K562 (cell line): ENCODE data around the gene KLKB1.

Experiments used
- CREB5 ChIP-seq: fragments of 250-450 bp; sonication (Bioruptor Pico); IDR thresholded peaks from 2 replicates; pipeline ENCODE4 v1.5.0; 2020; ENCODE audit warnings: mild to moderate bottlenecking
- CTCF ChIP-seq, 3 experiments: IDR thresholded peaks in 2 of 3; conservative IDR thresholded peaks in 1 of 3; 2 replicates each; pipeline ENCODE4 v1.5.1; 2011 to 2012; ENCODE audit warnings: low read length in 3 of 3, mild to moderate bottlenecking in 3 of 3, control low read depth in 2 of 3, improper control_type of control experiment in 1 of 3, inconsistent platforms in 1 of 3, low read depth in 1 of 3, mixed read lengths in 1 of 3, moderate library complexity in 1 of 3; ENCODE audit not compliant: insufficient read depth in 2 of 3
- FOXM1 ChIP-seq, 2 experiments: fragments of 450-650 bp in 1 of 2; sonication (generic) in 1 of 2; formaldehyde crosslinking in 1 of 2; IDR thresholded peaks; 2 replicates each; pipeline versions ENCODE4 v1.6.1 to v1.9.0; 2017 to 2022; ENCODE audit warnings: low read depth in 2 of 2, mild to moderate bottlenecking in 2 of 2, missing genetic modification reagents in 1 of 2, moderate library complexity in 1 of 2
- PRDM10 ChIP-seq: fragments of 450-650 bp; IDR thresholded peaks from 2 replicates; pipeline ENCODE4 v1.6.1; 2018; ENCODE audit not compliant: partially characterized antibody
- ZBTB9 ChIP-seq: fragments of 450-650 bp; formaldehyde crosslinking; IDR thresholded peaks from 2 replicates; pipeline ENCODE4 v1.4.0; 2020; ENCODE audit warnings: mild to moderate bottlenecking, moderate library complexity
- ZNF77 ChIP-seq: fragments of 250-450 bp; sonication (Bioruptor Pico); IDR thresholded peaks from 2 replicates; pipeline ENCODE4 v1.5.0; 2020

GRCh38 chr4:186297013-186297645 lies 69.8 kb downstream of the KLKB1 start:
- TF ChIP-seq CTCF (IDR thresholded peaks at IDR 0.05 in 2 of 3, conservative IDR thresholded peaks at IDR 0.05 in 1 of 3; ENCODE audit: insufficient read depth in 2 of 3, low read depth in 1 of 3, low read length in 3 of 3) (peak; percentile 49 to 73 (median 54); a peak in 4 of 6 replicates), ZBTB9 (CRISPR knock-in tag) (no peak), CREB5 (CRISPR knock-in tag) (no peak), PRDM10 (no peak), ZNF77 (CRISPR knock-in tag) (no peak), FOXM1 (IDR thresholded peaks at IDR 0.05; ENCODE audit: low read depth) (no peak), FOXM1 (CRISPR knock-in tag; IDR thresholded peaks at IDR 0.05; ENCODE audit: low read depth) (no peak)
